ENCODE data around the gene PTPRA.
A peak's percentile ranks its signal among the peaks of the same experiment; 100 is the strongest.
"Not testable (repeated sequence)": the region's sequence is repeated elsewhere in the genome, so short reads cannot be mapped to it uniquely, and the experiment has no call there.

Gene PTPRA

GRCh38 chr20:2995796-2996195 lies 122.5 kb downstream of the PTPRA start:
- no peak for DNase-seq (ENCODE audit: low read depth in 3 of 3)

GRCh38 chr20:2998728-2999127 lies 125.4 kb downstream of the PTPRA start:
- DNase-seq (ENCODE audit: low read depth in 3 of 3): no peak

- DNase-seq (ENCODE audit: low read depth in 3 of 3): no peak
These were observed 127.7 kb downstream of the PTPRA start for GRCh38 chr20:3000852-3001523.

- no peak for DNase-seq (ENCODE audit: low read depth in 3 of 3)
These were observed 130.1 kb downstream of the PTPRA start for GRCh38 chr20:3003416-3003815.

GRCh38 chr20:3010985-3011723 lies 137.9 kb downstream of the PTPRA start:
- DNase-seq (ENCODE audit: low read depth in 3 of 3): peak in 1 of 3 experiments; percentile 9

- peak in 2 of 3 experiments; percentile 3 to 26 for DNase-seq (ENCODE audit: low read depth in 3 of 3)
These were observed 138.5 kb downstream of the PTPRA start for GRCh38 chr20:3011752-3012151.

- no peak for DNase-seq (ENCODE audit: low read depth in 3 of 3)
These were observed 140.5 kb downstream of the PTPRA start for GRCh38 chr20:3013771-3014170.

- peak in 1 of 3 experiments; percentile 32 for DNase-seq (ENCODE audit: low read depth in 3 of 3)
These were observed 140.9 kb downstream of the PTPRA start for GRCh38 chr20:3014179-3014578.

GRCh38 chr20:3014662-3015061 lies 141.4 kb downstream of the PTPRA start:
- peak in 1 of 3 experiments; percentile 46 for DNase-seq (ENCODE audit: low read depth in 3 of 3)

- DNase-seq (ENCODE audit: low read depth in 3 of 3): not testable (repeated sequence)
These were observed 142.0 kb downstream of the PTPRA start for GRCh38 chr20:3015302-3015701.

- DNase-seq (ENCODE audit: low read depth in 3 of 3): no peak
These were observed 148.0 kb downstream of the PTPRA start for GRCh38 chr20:3021327-3021726.

- DNase-seq (ENCODE audit: low read depth in 3 of 3): no peak
These were observed 148.5 kb downstream of the PTPRA start for GRCh38 chr20:3021777-3022176.

- DNase-seq (ENCODE audit: low read depth in 3 of 3): not testable (repeated sequence)
These were observed 149.5 kb downstream of the PTPRA start for GRCh38 chr20:3022559-3023490.

GRCh38 chr20:3027987-3028386 lies 154.7 kb downstream of the PTPRA start:
- DNase-seq (ENCODE audit: low read depth in 3 of 3): no peak

GRCh38 chr20:3031524-3032147 lies 158.4 kb downstream of the PTPRA start:
- no peak for DNase-seq (ENCODE audit: low read depth in 3 of 3)

GRCh38 chr20:3032624-3033023 lies 159.3 kb downstream of the PTPRA start:
- DNase-seq (ENCODE audit: low read depth in 3 of 3): no peak

- no peak for DNase-seq (ENCODE audit: low read depth in 3 of 3)
These were observed 164.4 kb downstream of the PTPRA start for GRCh38 chr20:3037654-3038053.

GRCh38 chr20:3038454-3038853 lies 165.2 kb downstream of the PTPRA start:
- no peak for DNase-seq (ENCODE audit: low read depth in 3 of 3)

- DNase-seq (ENCODE audit: low read depth in 3 of 3): no peak
These were observed 166.1 kb downstream of the PTPRA start for GRCh38 chr20:3039426-3039825.

- DNase-seq (ENCODE audit: low read depth in 3 of 3): no peak
These were observed 166.8 kb downstream of the PTPRA start for GRCh38 chr20:3040086-3040485.

GRCh38 chr20:3041854-3042409 lies 168.7 kb downstream of the PTPRA start:
- DNase-seq (ENCODE audit: low read depth in 3 of 3): no peak
